ENCODE data around the gene PPAN.
A peak's percentile ranks its signal among the peaks of the same experiment; 100 is the strongest.

The PPAN gene

GRCh38 chr19:10106100-10106936, at the start of gene PPAN:
Gene PPAN, plus strand, starts transcription at chr19:10106362. Its CDS starts 33 bp downstream, at chr19:10106395.
- Histone ChIP-seq H3K27me3 (ENCODE audit: control insufficient read depth in 1 of 2, insufficient read depth in 2 of 2, low read length in 2 of 2) (no peaks in the 10 kb centered on the region), H3K9ac (ENCODE audit: low read length in 2 of 2) (peak within 1 kb of the TSS; percentile 72 to 79), H3K36me3 (ENCODE audit: control insufficient read depth in 2 of 2, insufficient read depth in 2 of 2, low read length in 2 of 2) (peaks cover 25 to 31% of the 10 kb centered on the region in 2 donors), H3K27ac (ENCODE audit: low read length) (peak within 1 kb of the TSS; percentile 37), H3K4me3 (ENCODE audit: low read length in 2 of 2) (peak within 1 kb of the TSS; percentile 58 to 83), H3K9me3 (ENCODE audit: control insufficient read depth in 2 of 2, low read length in 2 of 2) (no peaks in the 10 kb centered on the region), H3K4me1 (ENCODE audit: control insufficient read depth, insufficient read depth, low read length) (peaks cover 15% of the 10 kb centered on the region)

DNA sequence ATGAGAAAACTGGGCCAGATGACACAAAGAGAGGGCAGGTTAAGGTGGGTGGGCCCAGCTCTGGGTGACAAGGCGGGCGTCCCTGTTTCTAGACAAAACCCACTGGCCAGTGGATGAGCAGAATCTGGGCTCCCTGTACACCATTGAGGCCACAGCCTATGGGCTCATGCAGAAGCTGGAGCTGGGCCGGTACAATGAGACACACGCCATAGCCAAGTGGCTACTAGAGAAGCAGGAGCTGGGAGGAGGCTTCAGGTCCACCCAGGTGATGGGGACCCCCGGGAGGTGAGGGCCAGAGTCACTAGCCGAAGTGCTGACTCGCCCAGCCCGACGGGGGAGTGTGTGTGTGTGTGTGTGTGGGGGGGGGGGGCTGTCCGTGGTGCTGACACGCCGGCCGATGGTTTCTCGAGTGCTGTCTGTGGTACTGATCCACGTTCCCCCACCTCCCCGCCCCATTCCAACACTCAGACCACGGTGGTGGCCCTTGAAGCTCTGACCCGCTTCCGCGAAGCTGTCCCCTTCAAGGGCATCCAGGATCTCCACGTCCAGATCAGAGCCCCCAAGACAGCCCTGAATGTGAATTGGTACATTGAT, 44.3 kb upstream of the PPAN start:
- Histone ChIP-seq H3K9me3 (ENCODE audit: control insufficient read depth in 2 of 2, low read length in 2 of 2) (no peaks in the 10 kb centered on the region), H3K4me1 (ENCODE audit: control insufficient read depth, insufficient read depth, low read length) (no peaks in the 10 kb centered on the region), H3K36me3 (ENCODE audit: control insufficient read depth in 2 of 2, insufficient read depth in 2 of 2, low read length in 2 of 2) (no peaks in the 10 kb centered on the region), H3K9ac (ENCODE audit: low read length in 2 of 2) (no peak overlapping the region), H3K4me3 (ENCODE audit: low read length in 2 of 2) (no peak overlapping the region), H3K27ac (ENCODE audit: low read length) (no peak overlapping the region), H3K27me3 (ENCODE audit: control insufficient read depth in 1 of 2, insufficient read depth in 2 of 2, low read length in 2 of 2) (peaks cover 9 to 12% of the 10 kb centered on the region in 2 donors)

- Histone ChIP-seq H3K27me3 (ENCODE audit: control insufficient read depth in 1 of 2, insufficient read depth in 2 of 2, low read length in 2 of 2) (peaks cover 0 to 7% of the 10 kb centered on the region in 2 donors), H3K9ac (ENCODE audit: low read length in 2 of 2) (no peak overlapping the region), H3K4me3 (ENCODE audit: low read length in 2 of 2) (no peak overlapping the region), H3K4me1 (ENCODE audit: control insufficient read depth, insufficient read depth, low read length) (no peaks in the 10 kb centered on the region), H3K36me3 (ENCODE audit: control insufficient read depth in 2 of 2, insufficient read depth in 2 of 2, low read length in 2 of 2) (no peaks in the 10 kb centered on the region), H3K27ac (ENCODE audit: low read length) (no peak overlapping the region), H3K9me3 (ENCODE audit: control insufficient read depth in 2 of 2, low read length in 2 of 2) (no peaks in the 10 kb centered on the region)
Observed at GRCh38 chr19:10068205-10068604, 38.0 kb upstream of the PPAN start.

DNA sequence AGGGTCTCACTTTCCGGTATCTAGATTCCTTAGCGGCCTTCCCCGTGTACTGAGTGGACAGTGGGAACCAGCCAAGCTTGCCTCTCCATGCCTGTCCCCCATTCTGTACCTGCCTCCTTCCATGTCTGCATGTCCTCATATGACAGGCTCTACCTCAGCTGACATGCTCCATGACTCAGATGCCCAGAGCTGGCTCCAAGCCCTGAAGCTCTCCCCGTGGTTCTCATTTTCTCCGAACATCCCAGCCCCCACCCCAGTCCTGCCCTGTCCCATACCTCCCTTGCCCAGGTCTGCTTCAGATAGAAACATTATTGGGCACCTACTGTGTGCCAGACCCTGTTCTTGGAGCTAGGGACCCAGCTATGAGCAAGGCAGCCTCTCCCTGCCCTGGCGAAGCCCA, 37.1 kb upstream of the PPAN start:
- Histone ChIP-seq H3K27me3 (ENCODE audit: control insufficient read depth in 1 of 2, insufficient read depth in 2 of 2, low read length in 2 of 2) (peaks cover 0 to 5% of the 10 kb centered on the region in 2 donors), H3K4me3 (ENCODE audit: low read length in 2 of 2) (no peak overlapping the region), H3K36me3 (ENCODE audit: control insufficient read depth in 2 of 2, insufficient read depth in 2 of 2, low read length in 2 of 2) (no peaks in the 10 kb centered on the region), H3K4me1 (ENCODE audit: control insufficient read depth, insufficient read depth, low read length) (no peaks in the 10 kb centered on the region), H3K27ac (ENCODE audit: low read length) (no peak overlapping the region), H3K9me3 (ENCODE audit: control insufficient read depth in 2 of 2, low read length in 2 of 2) (peaks cover 0 to 5% of the 10 kb centered on the region in 2 donors), H3K9ac (ENCODE audit: low read length in 2 of 2) (no peak overlapping the region)

GRCh38 chr19:10070730-10071446, 35.3 kb upstream of the PPAN start:
- Histone ChIP-seq H3K4me1 (ENCODE audit: control insufficient read depth, insufficient read depth, low read length) (no peaks in the 10 kb centered on the region), H3K36me3 (ENCODE audit: control insufficient read depth in 2 of 2, insufficient read depth in 2 of 2, low read length in 2 of 2) (no peaks in the 10 kb centered on the region), H3K9me3 (ENCODE audit: control insufficient read depth in 2 of 2, low read length in 2 of 2) (peaks cover 0 to 7% of the 10 kb centered on the region in 2 donors), H3K9ac (ENCODE audit: low read length in 2 of 2) (no peak overlapping the region), H3K4me3 (ENCODE audit: low read length in 2 of 2) (no peak overlapping the region), H3K27ac (ENCODE audit: low read length) (no peak overlapping the region), H3K27me3 (ENCODE audit: control insufficient read depth in 1 of 2, insufficient read depth in 2 of 2, low read length in 2 of 2) (peaks cover 0 to 5% of the 10 kb centered on the region in 2 donors)

DNA sequence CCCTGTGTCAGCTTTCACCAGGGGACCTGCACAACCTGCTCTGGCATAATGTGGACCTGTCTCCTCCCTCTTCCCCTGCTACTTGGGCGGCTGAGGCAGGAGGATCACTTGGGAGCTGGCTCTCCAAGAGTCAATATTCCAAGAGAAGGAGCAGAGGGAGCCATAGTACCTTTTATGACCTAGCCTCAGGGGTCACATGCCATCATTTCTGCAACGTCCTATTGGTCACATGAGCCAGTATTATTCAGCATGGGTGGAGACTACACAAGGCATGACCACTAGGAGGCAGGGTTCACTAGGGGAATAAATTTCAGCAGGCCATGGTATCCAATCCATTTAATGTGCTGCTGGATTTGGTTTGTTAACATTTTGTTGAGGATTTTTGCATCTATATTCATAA, 32.0 kb upstream of the PPAN start:
- Histone ChIP-seq H3K27me3 (ENCODE audit: control insufficient read depth in 1 of 2, insufficient read depth in 2 of 2, low read length in 2 of 2) (peaks cover 0 to 3% of the 10 kb centered on the region in 2 donors), H3K4me3 (ENCODE audit: low read length in 2 of 2) (no peak overlapping the region), H3K4me1 (ENCODE audit: control insufficient read depth, insufficient read depth, low read length) (no peaks in the 10 kb centered on the region), H3K36me3 (ENCODE audit: control insufficient read depth in 2 of 2, insufficient read depth in 2 of 2, low read length in 2 of 2) (no peaks in the 10 kb centered on the region), H3K9ac (ENCODE audit: low read length in 2 of 2) (no peak overlapping the region), H3K27ac (ENCODE audit: low read length) (no peak overlapping the region), H3K9me3 (ENCODE audit: control insufficient read depth in 2 of 2, low read length in 2 of 2) (peaks cover 0 to 7% of the 10 kb centered on the region in 2 donors)

- no peak overlapping the region for H3K27ac ChIP-seq (ENCODE audit: low read length)
Observed at GRCh38 chr19:10076535-10076934, 29.6 kb upstream of the PPAN start.

DNA sequence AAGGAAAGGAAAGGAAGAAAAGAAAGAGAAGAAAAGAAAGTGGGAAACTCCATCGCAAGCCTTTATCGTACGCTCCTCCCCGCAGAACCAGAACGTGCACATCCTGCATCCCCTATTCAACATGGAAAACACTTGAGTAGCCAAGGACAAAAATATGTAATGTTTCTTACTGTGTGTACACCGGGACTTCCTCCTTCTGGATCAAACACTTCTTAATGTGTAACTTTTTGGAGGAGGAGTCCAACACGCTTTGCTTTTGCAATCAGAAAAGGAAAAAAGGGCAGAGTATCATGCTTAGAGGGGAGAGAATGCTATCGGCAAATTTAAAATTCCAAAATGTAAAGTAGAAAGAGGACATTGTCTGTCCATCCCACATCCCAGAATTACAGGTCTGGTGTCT, 27.8 kb upstream of the PPAN start:
- no peaks in the 10 kb centered on the region for H3K36me3 ChIP-seq (ENCODE audit: control insufficient read depth in 2 of 2, insufficient read depth in 2 of 2, low read length in 2 of 2)
- peaks cover 0 to 7% of the 10 kb centered on the region in 2 donors for H3K9me3 ChIP-seq (ENCODE audit: control insufficient read depth in 2 of 2, low read length in 2 of 2)
- H3K9ac ChIP-seq (ENCODE audit: low read length in 2 of 2), result no peak overlapping the region
- H3K27me3 ChIP-seq (ENCODE audit: control insufficient read depth in 1 of 2, insufficient read depth in 2 of 2, low read length in 2 of 2), result no peaks in the 10 kb centered on the region
- no peak overlapping the region for H3K27ac ChIP-seq (ENCODE audit: low read length)
- no peaks in the 10 kb centered on the region for H3K4me1 ChIP-seq (ENCODE audit: control insufficient read depth, insufficient read depth, low read length)
- no peak overlapping the region for H3K4me3 ChIP-seq (ENCODE audit: low read length in 2 of 2)

More at GRCh38 chr19:10076535-10076934, 29.6 kb upstream of the PPAN start:
- Histone ChIP-seq H3K36me3 (ENCODE audit: control insufficient read depth in 2 of 2, insufficient read depth in 2 of 2, low read length in 2 of 2) (no peaks in the 10 kb centered on the region), H3K4me3 (ENCODE audit: low read length in 2 of 2) (no peak overlapping the region), H3K9ac (ENCODE audit: low read length in 2 of 2) (no peak overlapping the region), H3K4me1 (ENCODE audit: control insufficient read depth, insufficient read depth, low read length) (no peaks in the 10 kb centered on the region), H3K27me3 (ENCODE audit: control insufficient read depth in 1 of 2, insufficient read depth in 2 of 2, low read length in 2 of 2) (no peaks in the 10 kb centered on the region), H3K9me3 (ENCODE audit: control insufficient read depth in 2 of 2, low read length in 2 of 2) (peaks cover 0 to 7% of the 10 kb centered on the region in 2 donors)

- no peaks in the 10 kb centered on the region for H3K36me3 ChIP-seq (ENCODE audit: control insufficient read depth in 2 of 2, insufficient read depth in 2 of 2, low read length in 2 of 2)
- H3K4me3 ChIP-seq (ENCODE audit: low read length in 2 of 2), result no peak overlapping the region
- H3K9ac ChIP-seq (ENCODE audit: low read length in 2 of 2), result no peak overlapping the region
- no peaks in the 10 kb centered on the region for H3K27me3 ChIP-seq (ENCODE audit: control insufficient read depth in 1 of 2, insufficient read depth in 2 of 2, low read length in 2 of 2)
- H3K27ac ChIP-seq (ENCODE audit: low read length), result no peak overlapping the region
- H3K4me1 ChIP-seq (ENCODE audit: control insufficient read depth, insufficient read depth, low read length), result no peaks in the 10 kb centered on the region
- peaks cover 0 to 2% of the 10 kb centered on the region in 2 donors for H3K9me3 ChIP-seq (ENCODE audit: control insufficient read depth in 2 of 2, low read length in 2 of 2)
Observed at GRCh38 chr19:10079031-10079453, 27.1 kb upstream of the PPAN start.

DNA sequence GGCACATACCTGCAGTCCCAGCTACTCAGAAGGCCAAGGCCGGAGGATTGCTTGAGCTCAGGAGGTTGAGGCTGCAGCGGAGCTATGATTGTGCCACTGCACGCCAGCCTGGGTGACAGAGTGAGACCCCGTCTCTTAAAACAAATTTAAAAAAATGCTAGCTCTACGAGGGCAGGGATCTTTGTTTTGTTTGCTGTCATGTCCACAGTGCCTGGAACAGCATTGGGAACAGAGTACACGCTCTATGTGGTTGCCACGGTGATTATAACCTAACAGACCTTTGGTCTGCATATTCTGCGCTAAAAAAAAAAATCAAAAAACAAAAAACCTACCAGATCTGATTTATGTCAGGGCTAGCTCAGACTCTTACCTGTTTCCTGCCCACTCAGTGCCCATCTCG, 22.3 kb upstream of the PPAN start:
- Histone ChIP-seq H3K36me3 (ENCODE audit: control insufficient read depth in 2 of 2, insufficient read depth in 2 of 2, low read length in 2 of 2) (peaks cover 0 to under 1% of the 10 kb centered on the region in 2 donors), H3K4me3 (ENCODE audit: low read length in 2 of 2) (no peak overlapping the region)

More for the DNA sequence above, 22.3 kb upstream of the PPAN start:
- no peak overlapping the region for H3K27ac ChIP-seq (ENCODE audit: low read length)
- H3K9me3 ChIP-seq (ENCODE audit: control insufficient read depth in 2 of 2, low read length in 2 of 2), result no peaks in the 10 kb centered on the region
- H3K27me3 ChIP-seq (ENCODE audit: control insufficient read depth in 1 of 2, insufficient read depth in 2 of 2, low read length in 2 of 2), result no peaks in the 10 kb centered on the region
- peaks cover 2% of the 10 kb centered on the region for H3K4me1 ChIP-seq (ENCODE audit: control insufficient read depth, insufficient read depth, low read length)
- no peak overlapping the region for H3K9ac ChIP-seq (ENCODE audit: low read length in 2 of 2)
